ENCODE measurements around the gene SLC13A3.
A peak's percentile ranks its signal among the peaks of the same experiment; 100 is the strongest.

Gene SLC13A3

GRCh38 chr20:46583411-46584214 is 67.6 kb downstream of the SLC13A3 start:
- Histone ChIP-seq H3K27ac (replicated peaks) (no peak overlapping the region), H3K4me3 (replicated peaks; ENCODE audit: insufficient read depth, low read length) (no peak overlapping the region), H3K27me3 (ENCODE audit: insufficient read depth, poor library complexity, severe bottlenecking) (no peaks in the 10 kb centered on the region)
- TF ChIP-seq POLR2AphosphoS5 (IDR thresholded peaks at IDR 0.05; ENCODE audit: low read depth) (no peak), GABPA (IDR thresholded peaks at IDR 0.05; ENCODE audit: low read depth) (no peak), REST (IDR thresholded peaks at IDR 0.05; ENCODE audit: insufficient replicate concordance, low read depth) (no peak), SPI1 (IDR thresholded peaks at IDR 0.05; ENCODE audit: borderline replicate concordance, low read depth) (no peak), CTCF (IDR thresholded peaks at IDR 0.05; ENCODE audit: insufficient read depth, low read length) (no peak)
- DNase-seq (ENCODE audit: low read depth in 1 of 2, low spot score in 1 of 2) = no peak

- no peak overlapping the region for H3K4me3 ChIP-seq (replicated peaks; ENCODE audit: insufficient read depth, low read length)
- TF ChIP-seq SPI1 (IDR thresholded peaks at IDR 0.05; ENCODE audit: borderline replicate concordance, low read depth) (no peak), GABPA (IDR thresholded peaks at IDR 0.05; ENCODE audit: low read depth) (no peak), REST (IDR thresholded peaks at IDR 0.05; ENCODE audit: insufficient replicate concordance, low read depth) (no peak), POLR2AphosphoS5 (IDR thresholded peaks at IDR 0.05; ENCODE audit: low read depth) (no peak), CTCF (IDR thresholded peaks at IDR 0.05; ENCODE audit: insufficient read depth, low read length) (no peak)
- no peak overlapping the region for H3K27ac ChIP-seq (replicated peaks)
- no peak for DNase-seq (ENCODE audit: low read depth in 1 of 2, low spot score in 1 of 2)
- no peaks in the 10 kb centered on the region for H3K27me3 ChIP-seq (ENCODE audit: insufficient read depth, poor library complexity, severe bottlenecking)
Observed at GRCh38 chr20:46582648-46583047, 68.6 kb downstream of the SLC13A3 start.

- Histone ChIP-seq H3K27ac (replicated peaks) (no peak overlapping the region), H3K27me3 (ENCODE audit: insufficient read depth, poor library complexity, severe bottlenecking) (no peaks in the 10 kb centered on the region), H3K4me3 (replicated peaks; ENCODE audit: insufficient read depth, low read length) (no peak overlapping the region)
- no peak for DNase-seq (ENCODE audit: low read depth in 1 of 2, low spot score in 1 of 2)
- peak; percentile 39; the same call in 1 of the 2 replicates for TF ChIP-seq SPI1 (IDR thresholded peaks at IDR 0.05; ENCODE audit: borderline replicate concordance, low read depth)
- no peak for TF ChIP-seq POLR2AphosphoS5 (IDR thresholded peaks at IDR 0.05; ENCODE audit: low read depth)
Observed at GRCh38 chr20:46581391-46581790, 69.9 kb downstream of the SLC13A3 start.

- TF ChIP-seq SPI1 (IDR thresholded peaks at IDR 0.05; ENCODE audit: borderline replicate concordance, low read depth) (no peak), REST (IDR thresholded peaks at IDR 0.05; ENCODE audit: insufficient replicate concordance, low read depth) (no peak), GABPA (IDR thresholded peaks at IDR 0.05; ENCODE audit: low read depth) (no peak), POLR2AphosphoS5 (IDR thresholded peaks at IDR 0.05; ENCODE audit: low read depth) (no peak), CTCF (IDR thresholded peaks at IDR 0.05; ENCODE audit: insufficient read depth, low read length) (no peak)
- no peak overlapping the region for H3K27ac ChIP-seq (replicated peaks)
- no peaks in the 10 kb centered on the region for H3K27me3 ChIP-seq (ENCODE audit: insufficient read depth, poor library complexity, severe bottlenecking)
- no peak overlapping the region for H3K4me3 ChIP-seq (replicated peaks; ENCODE audit: insufficient read depth, low read length)
- DNase-seq (ENCODE audit: low read depth in 1 of 2, low spot score in 1 of 2) = no peak
Observed at GRCh38 chr20:46580613-46581205, 70.5 kb downstream of the SLC13A3 start.

Measured in HL-60 (cell line).